ENCODE results near the gene SLC16A12. TPM values are rescaled to one million over a fixed set of nuclear protein-coding genes. Genes with fewer than 3 reads are reported as not detected.

The SLC16A12 gene
- total and polyA plus RNA-seq, 2 of the 8 experiments (the other 6 are each of a cell fraction or from before 2014, with no cell fraction given), result 1.6 to 1.9 TPM

- Histone ChIP-seq H3K4me1 (replicated peaks in 1 of 4; ENCODE audit: control insufficient read depth in 3 of 4, insufficient read depth in 4 of 4, low read length in 3 of 4) (peaks cover 0 to 7% (median 5%) of the 10 kb centered on the region in 4 experiments; a peak in 4 of 7 replicates), H4K20me1 (replicated peaks in 1 of 2; ENCODE audit: control insufficient read depth in 1 of 2, insufficient read depth in 2 of 2, low read length in 2 of 2) (no peaks in the 10 kb centered on the region), H3K9ac (replicated peaks in 1 of 4; ENCODE audit: extremely low read depth in 1 of 4, low read depth in 3 of 4, low read length in 3 of 4) (no peak overlapping the region), H2BK20ac (ENCODE audit: low read length) (no peak overlapping the region), H3K18ac (ENCODE audit: extremely low read depth, low read length) (no peak overlapping the region), H3K14ac (ENCODE audit: insufficient read length) (no peak overlapping the region), H3K4me3 (ENCODE audit: extremely low read depth in 1 of 4, insufficient read depth in 2 of 4, low read depth in 3 of 4, low read length in 4 of 4) (no peak overlapping the region), H3K79me2 (ENCODE audit: control insufficient read depth in 1 of 2, insufficient read depth in 2 of 2, low read length in 2 of 2) (no peaks in the 10 kb centered on the region), H3K27me3 (replicated peaks in 1 of 4; ENCODE audit: control insufficient read depth in 3 of 4, extremely low read depth in 1 of 4, insufficient read depth in 3 of 4, low read length in 3 of 4) (peaks cover 0 to 15% (median 5%) of the 10 kb centered on the region in 4 experiments; a peak in 4 of 7 replicates), H4K91ac (replicated peaks; ENCODE audit: insufficient read length, low read length) (no peak overlapping the region), H4K8ac (ENCODE audit: extremely low read depth, insufficient read depth, low read length) (no peak overlapping the region), H3K79me1 (ENCODE audit: low read depth, low read length) (no peaks in the 10 kb centered on the region), H3K4ac (replicated peaks; ENCODE audit: insufficient read length, low read depth, low read length) (no peak overlapping the region), H3K4me2 (ENCODE audit: insufficient read depth in 1 of 2, low read depth in 2 of 2, low read length in 2 of 2) (no peak overlapping the region), H3K23ac (ENCODE audit: insufficient read length) (no peak overlapping the region), H3K56ac (replicated peaks; ENCODE audit: insufficient read length, low read depth, low read length) (no peak overlapping the region), H2BK5ac (ENCODE audit: low read depth, low read length) (no peak overlapping the region), H3K9me3 (ENCODE audit: insufficient read depth in 2 of 2, low read depth in 1 of 2, low read length in 1 of 2) (no peaks in the 10 kb centered on the region), H3K36me3 (ENCODE audit: control insufficient read depth in 2 of 4, insufficient read depth in 4 of 4, low read length in 3 of 4) (no peaks in the 10 kb centered on the region), H2AFZ (ENCODE audit: low read length) (no peak overlapping the region), H4K5ac (ENCODE audit: insufficient read length, low read depth, low read length) (no peak overlapping the region), H2AK5ac (ENCODE audit: low read depth, low read length) (no peak overlapping the region), H3K27ac (ENCODE audit: low read depth, low read length) (no peak overlapping the region), H3K23me2 (ENCODE audit: low read depth, low read length) (peaks cover 3% of the 10 kb centered on the region; the same call in 1 of the 2 replicates), H2BK15ac (ENCODE audit: low read length) (no peak overlapping the region), H2BK12ac (ENCODE audit: low read depth, low read length) (no peak overlapping the region), H2BK120ac (replicated peaks; ENCODE audit: low read depth, low read length) (no peak overlapping the region)
- ChIA-PET POLR2A (ENCODE audit: partially characterized antibody) (interaction anchor here (1.3 to 1.5 kb wide), 2 partner anchors 67 to 111 kb away, joined by 3 to 4 read pairs; no protein-coding TSS in a partner anchor), CTCF (ENCODE audit: partially characterized antibody) (interaction anchor here (4.2 kb wide), 1 partner anchor 66 kb away, joined by 20 read pairs; no protein-coding TSS in a partner anchor)
- 90% methylated on average over 3 of the region's 3 CpGs; no CpG with 5 or more reads in 1 of the 2 experiments for WGBS, 2 experiments (ENCODE audit: extremely low coverage in 1 of 2, insufficient coverage in 1 of 2, insufficient read length in 1 of 2, insufficient replicate concordance in 2 of 2, low coverage in 1 of 2, low lambda C conversion rate in 2 of 2, missing lambda C conversion rate in 1 of 2)
- DNase-seq (ENCODE audit: low read depth in 1 of 2, low spot score in 2 of 2) (no peak), FAIRE-seq (no peak)
- TF ChIP-seq POLR2AphosphoS5 (IDR thresholded peaks at IDR 0.05; ENCODE audit: low read depth, low read length), result no peak
- TF ChIP-seq RXRA (IDR thresholded peaks at IDR 0.05; ENCODE audit: insufficient read depth, low read depth, low read length), result no peak
These were observed 2.9 kb downstream of the SLC16A12 start for GRCh38 chr10:89532476-89532875.

Data from H1 (cell line).